Measurements from ENCODE around the gene RNASEH2B.

DNA sequence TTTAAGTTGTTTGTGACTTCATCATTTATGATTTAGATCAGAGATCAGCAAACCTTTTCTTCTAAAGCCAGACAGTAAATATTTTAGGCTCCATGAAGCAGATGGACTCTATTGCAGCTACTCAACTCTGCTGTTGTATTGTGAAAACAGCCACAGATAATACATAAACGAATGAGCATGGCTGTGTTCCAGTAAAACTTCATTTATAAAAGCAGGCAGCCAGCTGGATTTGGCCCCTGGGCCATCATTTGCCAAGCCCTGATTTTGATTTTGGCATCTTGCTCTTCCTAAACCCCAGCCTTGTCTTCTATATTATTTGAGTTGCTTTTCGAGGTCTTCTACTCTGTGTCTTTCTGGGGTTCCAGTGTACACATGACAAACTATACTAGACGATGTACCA is 41.3 kb downstream of the RNASEH2B start:
- TF ChIP-seq ZNF274 (IDR thresholded peaks at IDR 0.05; ENCODE audit: low read depth, low read length) = no peak
- no peak for TF ChIP-seq YY1 (IDR thresholded peaks at IDR 0.05; ENCODE audit: insufficient read depth, insufficient read length)
